Measurements from ENCODE around the gene ATP2A3. TPM values are rescaled to one million over a fixed set of nuclear protein-coding genes. Genes with fewer than 3 reads are reported as not detected.

ATP2A3 gene
- total RNA-seq, 1 experiment from 2014 or later: 13.3 TPM

DNA sequence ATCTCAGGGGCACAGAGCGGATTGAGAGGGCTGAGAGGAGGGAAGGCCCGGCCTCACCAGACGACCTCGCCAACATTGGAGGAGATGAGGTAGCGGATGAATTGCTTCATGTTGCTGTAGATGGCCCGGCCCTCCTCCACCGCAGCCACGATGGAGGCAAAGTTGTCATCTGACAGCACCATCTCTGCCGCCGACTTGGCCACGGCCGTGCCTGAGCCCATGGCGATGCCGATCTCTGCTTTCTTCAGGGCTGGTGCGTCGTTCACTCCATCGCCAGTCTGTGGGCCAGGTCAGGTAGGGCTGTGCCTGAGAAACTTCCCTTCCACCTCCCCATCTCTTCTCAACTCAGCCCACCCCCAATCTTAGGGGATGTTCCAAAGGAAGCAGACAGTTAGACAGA, 26.9 kb downstream of the ATP2A3 start:
- H2BK15ac ChIP-seq (ENCODE audit: low read depth, low read length): no peak overlapping the region
- no CpG with 5 or more reads among the region's 17 CpGs for WGBS (ENCODE audit: extremely low coverage, insufficient read length, low lambda C conversion rate)
- H3K56ac ChIP-seq (ENCODE audit: insufficient read length, low read depth, low read length): no peak overlapping the region
- no peak overlapping the region for H3K14ac ChIP-seq (ENCODE audit: insufficient read depth, low read length)
- no peaks in the 10 kb centered on the region for H4K20me1 ChIP-seq (ENCODE audit: control insufficient read depth, insufficient read depth, insufficient read length)
- no peak overlapping the region for H2AFZ ChIP-seq (ENCODE audit: low read length)
- TF ChIP-seq, protein P1, sequence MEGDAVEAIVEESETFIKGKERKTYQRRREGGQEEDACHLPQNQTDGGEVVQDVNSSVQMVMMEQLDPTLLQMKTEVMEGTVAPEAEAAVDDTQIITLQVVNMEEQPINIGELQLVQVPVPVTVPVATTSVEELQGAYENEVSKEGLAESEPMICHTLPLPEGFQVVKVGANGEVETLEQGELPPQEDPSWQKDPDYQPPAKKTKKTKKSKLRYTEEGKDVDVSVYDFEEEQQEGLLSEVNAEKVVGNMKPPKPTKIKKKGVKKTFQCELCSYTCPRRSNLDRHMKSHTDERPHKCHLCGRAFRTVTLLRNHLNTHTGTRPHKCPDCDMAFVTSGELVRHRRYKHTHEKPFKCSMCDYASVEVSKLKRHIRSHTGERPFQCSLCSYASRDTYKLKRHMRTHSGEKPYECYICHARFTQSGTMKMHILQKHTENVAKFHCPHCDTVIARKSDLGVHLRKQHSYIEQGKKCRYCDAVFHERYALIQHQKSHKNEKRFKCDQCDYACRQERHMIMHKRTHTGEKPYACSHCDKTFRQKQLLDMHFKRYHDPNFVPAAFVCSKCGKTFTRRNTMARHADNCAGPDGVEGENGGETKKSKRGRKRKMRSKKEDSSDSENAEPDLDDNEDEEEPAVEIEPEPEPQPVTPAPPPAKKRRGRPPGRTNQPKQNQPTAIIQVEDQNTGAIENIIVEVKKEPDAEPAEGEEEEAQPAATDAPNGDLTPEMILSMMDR (conservative IDR thresholded peaks at IDR 0.05): no peak
- H4K5ac ChIP-seq (ENCODE audit: insufficient read length, low read depth, low read length): no peak overlapping the region
- Mint-ChIP-seq H3K27me3 (ENCODE audit: low read depth) (no peaks in the 10 kb centered on the region), H3K9me3 (no peaks in the 10 kb centered on the region), H3K36me3 (ENCODE audit: insufficient read depth in 1 of 3, low read depth in 3 of 3) (peaks cover 9 to 26% (median 26%) of the 10 kb centered on the region in 3 experiments; a peak in 6 of 7 replicates), H3K4me3 (no peak overlapping the region), H3K27ac (peak overlapping the region in 1 of 3 experiments; percentile 58; a peak in 3 of 7 replicates), H3K4me1 (peaks cover 0 to 4% of the 10 kb centered on the region in 2 experiments; a peak in 2 of 4 replicates)
- no peak overlapping the region for H2BK5ac ChIP-seq (ENCODE audit: insufficient read length, low read length)
- H3K79me2 ChIP-seq (ENCODE audit: insufficient read depth, low read length): no peaks in the 10 kb centered on the region
- no peak overlapping the region for H2AK5ac ChIP-seq (ENCODE audit: insufficient read length, low read length)
- no peak overlapping the region for H3T11ph ChIP-seq (ENCODE audit: low read length)
- no peak overlapping the region for H4K8ac ChIP-seq (replicated peaks; ENCODE audit: insufficient read length, low read depth, low read length)
- no peak overlapping the region for H2BK120ac ChIP-seq (ENCODE audit: low read depth, low read length, poor library complexity, severe bottlenecking)
- H3K79me1 ChIP-seq (ENCODE audit: insufficient read depth, low read depth, low read length, poor library complexity, severe bottlenecking): no peaks in the 10 kb centered on the region
- H4K91ac ChIP-seq (ENCODE audit: insufficient read length, low read depth, low read length): no peak overlapping the region
- DNase-seq: no peak
- H3K27ac ChIP-seq (ENCODE audit: insufficient read length, low read depth, low read length): no peak overlapping the region
- no peak overlapping the region for H3K23ac ChIP-seq (ENCODE audit: insufficient read length, low read depth, low read length)
- H3K18ac ChIP-seq (ENCODE audit: insufficient read length, low read depth, low read length): no peak overlapping the region
- H3K4me1 ChIP-seq (ENCODE audit: insufficient read depth, low read length): no peaks in the 10 kb centered on the region
- H3K27me3 ChIP-seq (ENCODE audit: insufficient read depth, low read length): no peaks in the 10 kb centered on the region
- no peaks in the 10 kb centered on the region for H3K23me2 ChIP-seq (ENCODE audit: insufficient read length, low read depth, low read length, poor library complexity, severe bottlenecking)
- no peak overlapping the region for H2BK20ac ChIP-seq (ENCODE audit: low read depth, low read length, poor library complexity, severe bottlenecking)
- no peaks in the 10 kb centered on the region for H3K9me3 ChIP-seq (ENCODE audit: control insufficient read depth, low read depth, low read length)
- H3K9ac ChIP-seq (ENCODE audit: extremely low read depth, insufficient read length, low read length): no peak overlapping the region
- H3K4ac ChIP-seq (ENCODE audit: low read depth, low read length): no peak overlapping the region
- no peak overlapping the region for H2BK12ac ChIP-seq (ENCODE audit: insufficient read length, low read depth, low read length)
- no peak overlapping the region for H3K4me2 ChIP-seq (ENCODE audit: insufficient read depth, insufficient read length, low read length)

Data from H9 (cell line).